VCaP (cell line): ENCODE data around the gene OMA1.

ENCODE experiments used
- H3K27ac ChIP-seq: fragments of 450-650 bp; 2 replicates; pipeline ENCODE4 v1.5.1; 2017
- TF ChIP-seq, protein P1 (sequence below): fragments of 450-650 bp; conservative IDR thresholded peaks from 2 replicates; pipeline ENCODE4 v1.5.1; 2017; ENCODE audit warnings: mild to moderate bottlenecking, moderate library complexity

The OMA1 gene

DNA sequence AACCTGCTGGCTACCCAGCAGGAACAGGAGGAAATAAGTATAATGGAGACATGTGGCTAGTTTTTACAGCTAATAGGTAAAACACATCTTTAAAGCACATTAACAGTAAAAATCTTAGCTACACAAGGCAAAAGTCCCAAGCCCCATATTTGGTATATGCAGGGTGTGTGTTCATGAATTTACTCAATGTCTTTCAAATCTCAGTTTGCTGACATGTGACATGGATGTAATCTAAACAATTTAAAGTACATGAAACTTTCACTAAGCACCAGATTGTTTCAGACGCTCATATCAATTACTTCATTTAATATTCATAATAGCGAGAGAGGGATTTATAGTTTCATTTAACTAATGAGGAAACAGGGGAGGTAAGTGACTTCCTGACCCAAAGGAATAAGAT lies 26.6 kb upstream of the OMA1 start:
- no peak overlapping the region for H3K27ac ChIP-seq
- TF ChIP-seq, protein P1, sequence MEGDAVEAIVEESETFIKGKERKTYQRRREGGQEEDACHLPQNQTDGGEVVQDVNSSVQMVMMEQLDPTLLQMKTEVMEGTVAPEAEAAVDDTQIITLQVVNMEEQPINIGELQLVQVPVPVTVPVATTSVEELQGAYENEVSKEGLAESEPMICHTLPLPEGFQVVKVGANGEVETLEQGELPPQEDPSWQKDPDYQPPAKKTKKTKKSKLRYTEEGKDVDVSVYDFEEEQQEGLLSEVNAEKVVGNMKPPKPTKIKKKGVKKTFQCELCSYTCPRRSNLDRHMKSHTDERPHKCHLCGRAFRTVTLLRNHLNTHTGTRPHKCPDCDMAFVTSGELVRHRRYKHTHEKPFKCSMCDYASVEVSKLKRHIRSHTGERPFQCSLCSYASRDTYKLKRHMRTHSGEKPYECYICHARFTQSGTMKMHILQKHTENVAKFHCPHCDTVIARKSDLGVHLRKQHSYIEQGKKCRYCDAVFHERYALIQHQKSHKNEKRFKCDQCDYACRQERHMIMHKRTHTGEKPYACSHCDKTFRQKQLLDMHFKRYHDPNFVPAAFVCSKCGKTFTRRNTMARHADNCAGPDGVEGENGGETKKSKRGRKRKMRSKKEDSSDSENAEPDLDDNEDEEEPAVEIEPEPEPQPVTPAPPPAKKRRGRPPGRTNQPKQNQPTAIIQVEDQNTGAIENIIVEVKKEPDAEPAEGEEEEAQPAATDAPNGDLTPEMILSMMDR: no peak

DNA sequence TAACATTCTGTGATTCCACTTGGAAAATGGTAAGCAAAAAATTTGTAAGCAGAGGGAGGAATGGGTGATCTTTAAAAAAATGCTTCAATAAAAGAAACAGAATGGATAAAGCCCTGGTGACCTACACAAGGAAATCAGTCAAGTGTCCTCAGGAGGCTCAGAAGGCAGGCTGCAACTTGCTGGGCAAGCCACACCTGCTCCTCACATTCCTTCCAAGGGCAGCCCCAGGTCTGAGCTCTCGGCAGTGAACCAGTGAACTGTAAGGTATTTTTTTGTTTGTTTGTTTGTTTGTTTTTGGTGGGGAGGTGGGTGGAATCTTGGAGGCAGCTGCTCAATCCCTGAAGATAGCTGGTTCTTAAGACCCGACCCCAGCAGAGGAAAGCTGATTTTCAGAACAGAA lies 26.2 kb upstream of the OMA1 start:
- H3K27ac ChIP-seq: no peak overlapping the region
- TF ChIP-seq, protein P1: no peak

- TF ChIP-seq, protein P1: no peak
- H3K27ac ChIP-seq: no peak overlapping the region
Observed at GRCh38 chr1:58571616-58572015, 25.1 kb upstream of the OMA1 start.

DNA sequence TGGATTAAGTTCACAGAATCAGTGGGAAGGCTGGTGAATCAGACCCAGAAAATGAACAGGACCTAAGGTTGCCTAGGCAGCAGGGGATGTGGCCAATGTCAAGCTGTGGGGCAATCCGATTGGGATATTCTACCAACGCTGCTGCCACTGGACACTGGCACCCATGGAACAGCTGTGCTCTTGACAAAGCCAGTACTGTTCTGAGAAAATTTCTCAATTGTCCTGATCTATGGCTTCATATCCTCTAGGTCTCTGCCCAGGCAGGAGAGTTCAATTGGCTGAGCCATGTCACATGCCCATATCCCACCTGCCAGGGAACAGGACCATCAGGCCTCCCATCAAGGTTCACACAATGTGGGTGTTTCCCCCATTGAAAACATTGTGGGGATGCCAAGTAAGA lies 24.3 kb upstream of the OMA1 start:
- TF ChIP-seq, protein P1: no peak

GRCh38 chr1:58570094-58570493 lies 23.6 kb upstream of the OMA1 start:
- H3K27ac ChIP-seq: no peak overlapping the region

More for the DNA sequence above, 24.3 kb upstream of the OMA1 start:
- H3K27ac ChIP-seq: no peak overlapping the region

DNA sequence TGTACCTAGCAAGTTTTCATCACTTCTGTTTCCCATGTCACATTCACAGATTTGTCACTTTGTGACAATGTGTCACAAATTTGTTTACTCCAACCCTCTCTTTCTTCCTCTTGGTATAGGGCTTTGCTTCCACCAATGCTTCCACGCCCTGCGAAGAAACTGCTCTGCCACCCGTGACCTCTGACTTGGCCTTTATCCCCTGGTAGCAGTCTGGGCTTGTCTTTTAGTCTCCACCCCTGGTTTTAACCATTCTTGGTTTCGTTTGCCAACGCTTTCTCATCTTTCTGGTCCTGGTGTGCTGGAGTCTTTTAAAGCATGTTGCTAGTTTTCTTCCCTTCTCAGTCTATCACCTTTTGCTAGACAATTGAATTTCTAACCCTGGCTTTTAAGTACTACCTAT lies 22.4 kb upstream of the OMA1 start:
- TF ChIP-seq, protein P1: no peak
- no peak overlapping the region for H3K27ac ChIP-seq

More at GRCh38 chr1:58570094-58570493, 23.6 kb upstream of the OMA1 start:
- TF ChIP-seq, protein P1: no peak

GRCh38 chr1:58568271-58568860 lies 21.8 kb upstream of the OMA1 start:
- TF ChIP-seq, protein P1: no peak
- H3K27ac ChIP-seq: no peak overlapping the region
